ENCODE measurements around the gene GATA2. TPM values are rescaled to one million over a fixed set of nuclear protein-coding genes. Genes with fewer than 3 reads are reported as not detected.

The GATA2 gene
- total and polyA plus RNA-seq, 2 donors (not counting 1 experiment from before 2014, with no cell fraction given): 0.83 to 3.2 TPM

GRCh38 chr3:128481438-128481942 is 11.5 kb downstream of the GATA2 start:
- Histone ChIP-seq H3K4me1 (ENCODE audit: control insufficient read depth, extremely low read depth, insufficient read depth, low read length) (peaks cover 19% of the 10 kb centered on the region), H3K4me3 (replicated peaks in 1 of 4; ENCODE audit: control extremely low read depth in 1 of 4, insufficient read depth in 1 of 4, low read depth in 3 of 4, low read length in 4 of 4) (no peak overlapping the region), H4K20me1 (ENCODE audit: control insufficient read depth, extremely low read depth, insufficient read depth, low read length) (no peaks in the 10 kb centered on the region), H3K9me3 (ENCODE audit: control insufficient read depth, insufficient read depth, low read depth, low read length) (no peaks in the 10 kb centered on the region), H3K79me2 (ENCODE audit: control insufficient read depth, insufficient read depth, low read length) (peaks cover 10% of the 10 kb centered on the region), H3K36me3 (ENCODE audit: control insufficient read depth, insufficient read depth, low read length) (peaks cover 4% of the 10 kb centered on the region), H3K27me3 (ENCODE audit: control insufficient read depth, insufficient read depth, low read length) (peaks cover 3% of the 10 kb centered on the region), H3K27ac (ENCODE audit: insufficient read depth, low read length) (no peak overlapping the region), H2AFZ (ENCODE audit: low read length) (no peak overlapping the region), H3K4me2 (ENCODE audit: extremely low read depth, insufficient read depth, low read length) (no peak overlapping the region), H3K9ac (ENCODE audit: insufficient read depth, low read length) (no peak overlapping the region)
- DNase-seq (ENCODE audit: low read depth in 2 of 2): no peak
- no peak for TF ChIP-seq EZH2 (IDR thresholded peaks at IDR 0.05; ENCODE audit: low read length, missing control alignments)
- no peak for TF ChIP-seq CTCF (conservative IDR thresholded peaks at IDR 0.05 in 1 of 2, IDR thresholded peaks at IDR 0.05 in 1 of 2; ENCODE audit: low read depth in 1 of 2, low read length in 2 of 2)

- H3K4me2 ChIP-seq (ENCODE audit: extremely low read depth, insufficient read depth, low read length): no peak overlapping the region
- no peak overlapping the region for H3K9ac ChIP-seq (ENCODE audit: insufficient read depth, low read length)
- H2AFZ ChIP-seq (ENCODE audit: low read length): no peak overlapping the region
- peaks cover 4% of the 10 kb centered on the region for H3K36me3 ChIP-seq (ENCODE audit: control insufficient read depth, insufficient read depth, low read length)
- TF ChIP-seq EZH2 (IDR thresholded peaks at IDR 0.05; ENCODE audit: low read length, missing control alignments): no peak
- TF ChIP-seq CTCF (conservative IDR thresholded peaks at IDR 0.05 in 1 of 2, IDR thresholded peaks at IDR 0.05 in 1 of 2; ENCODE audit: low read depth in 1 of 2, low read length in 2 of 2): no peak
- DNase-seq (ENCODE audit: low read depth in 2 of 2): no peak
- peaks cover 19% of the 10 kb centered on the region for H3K4me1 ChIP-seq (ENCODE audit: control insufficient read depth, extremely low read depth, insufficient read depth, low read length)
- H3K79me2 ChIP-seq (ENCODE audit: control insufficient read depth, insufficient read depth, low read length): peaks cover 7% of the 10 kb centered on the region
- no peak overlapping the region for H3K4me3 ChIP-seq (replicated peaks in 1 of 4; ENCODE audit: control extremely low read depth in 1 of 4, insufficient read depth in 1 of 4, low read depth in 3 of 4, low read length in 4 of 4)
- H3K27me3 ChIP-seq (ENCODE audit: control insufficient read depth, insufficient read depth, low read length): peaks cover 3% of the 10 kb centered on the region
- no peaks in the 10 kb centered on the region for H3K9me3 ChIP-seq (ENCODE audit: control insufficient read depth, insufficient read depth, low read depth, low read length)
- no peaks in the 10 kb centered on the region for H4K20me1 ChIP-seq (ENCODE audit: control insufficient read depth, extremely low read depth, insufficient read depth, low read length)
- H3K27ac ChIP-seq (ENCODE audit: insufficient read depth, low read length): no peak overlapping the region
Measured at GRCh38 chr3:128480717-128481437, 12.1 kb downstream of the GATA2 start.

GRCh38 chr3:128480278-128480677 is 12.7 kb downstream of the GATA2 start:
- Histone ChIP-seq H3K4me2 (ENCODE audit: extremely low read depth, insufficient read depth, low read length) (no peak overlapping the region), H3K4me1 (ENCODE audit: control insufficient read depth, extremely low read depth, insufficient read depth, low read length) (peaks cover 17% of the 10 kb centered on the region), H4K20me1 (ENCODE audit: control insufficient read depth, extremely low read depth, insufficient read depth, low read length) (no peaks in the 10 kb centered on the region), H3K36me3 (ENCODE audit: control insufficient read depth, insufficient read depth, low read length) (peaks cover 4% of the 10 kb centered on the region), H3K9me3 (ENCODE audit: control insufficient read depth, insufficient read depth, low read depth, low read length) (no peaks in the 10 kb centered on the region), H2AFZ (ENCODE audit: low read length) (no peak overlapping the region), H3K79me2 (ENCODE audit: control insufficient read depth, insufficient read depth, low read length) (peaks cover 2% of the 10 kb centered on the region), H3K9ac (ENCODE audit: insufficient read depth, low read length) (no peak overlapping the region), H3K27me3 (ENCODE audit: control insufficient read depth, insufficient read depth, low read length) (peaks cover 3% of the 10 kb centered on the region), H3K4me3 (replicated peaks in 1 of 4; ENCODE audit: control extremely low read depth in 1 of 4, insufficient read depth in 1 of 4, low read depth in 3 of 4, low read length in 4 of 4) (no peak overlapping the region), H3K27ac (ENCODE audit: insufficient read depth, low read length) (no peak overlapping the region)
- no peak for TF ChIP-seq CTCF (conservative IDR thresholded peaks at IDR 0.05 in 1 of 2, IDR thresholded peaks at IDR 0.05 in 1 of 2; ENCODE audit: low read depth in 1 of 2, low read length in 2 of 2)
- TF ChIP-seq EZH2 (IDR thresholded peaks at IDR 0.05; ENCODE audit: low read length, missing control alignments): no peak
- DNase-seq (ENCODE audit: low read depth in 2 of 2): no peak

All from fibroblast of lung (primary cell).